ENCODE results near the gene PML.
"Not testable (repeated sequence)": the region's sequence is repeated elsewhere in the genome, so short reads cannot be mapped to it uniquely, and the experiment has no call there.

Gene PML

GRCh38 chr15:74056330-74056729 lies 61.8 kb downstream of the PML start:
- DNase-seq (ENCODE audit: low spot score) = not testable (repeated sequence)

GRCh38 chr15:74059050-74059833 lies 64.7 kb downstream of the PML start:
- DNase-seq (ENCODE audit: low spot score) = not testable (repeated sequence)

- no peak for DNase-seq (ENCODE audit: low spot score)
Observed at GRCh38 chr15:74060251-74060650, 65.7 kb downstream of the PML start.

GRCh38 chr15:74062236-74062635 lies 67.7 kb downstream of the PML start:
- DNase-seq (ENCODE audit: low spot score) = no peak

- DNase-seq (ENCODE audit: low spot score) = no peak
Observed at GRCh38 chr15:74062671-74063070, 68.2 kb downstream of the PML start.

GRCh38 chr15:74063425-74064146 lies 69.1 kb downstream of the PML start:
- not testable (repeated sequence) for DNase-seq (ENCODE audit: low spot score)

- not testable (repeated sequence) for DNase-seq (ENCODE audit: low spot score)
Observed at GRCh38 chr15:74064183-74064582, 69.7 kb downstream of the PML start.

- not testable (repeated sequence) for DNase-seq (ENCODE audit: low spot score)
Observed at GRCh38 chr15:74064822-74065221, 70.3 kb downstream of the PML start.

- DNase-seq (ENCODE audit: low spot score) = not testable (repeated sequence)
Observed at GRCh38 chr15:74065684-74066411, 71.3 kb downstream of the PML start.

GRCh38 chr15:74071645-74072044 lies 77.1 kb downstream of the PML start:
- DNase-seq (ENCODE audit: low spot score) = not testable (repeated sequence)

- not testable (repeated sequence) for DNase-seq (ENCODE audit: low spot score)
Observed at GRCh38 chr15:74072132-74072531, 77.6 kb downstream of the PML start.

- not testable (repeated sequence) for DNase-seq (ENCODE audit: low spot score)
Observed at GRCh38 chr15:74072614-74073337, 78.3 kb downstream of the PML start.

GRCh38 chr15:74075781-74076180 lies 81.3 kb downstream of the PML start:
- DNase-seq (ENCODE audit: low spot score) = not testable (repeated sequence)

- DNase-seq (ENCODE audit: low spot score) = not testable (repeated sequence)
Observed at GRCh38 chr15:74082450-74082849, 87.9 kb downstream of the PML start, which contains the start of gene GOLGA6A. TSS of gene GOLGA6A (minus strand) at chr15:74082550. CDS start at chr15:74082509, 41 bp downstream.

- not testable (repeated sequence) for DNase-seq (ENCODE audit: low spot score)
Observed at GRCh38 chr15:74094567-74094966, 100.1 kb downstream of the PML start.

GRCh38 chr15:74095610-74096009 lies 101.1 kb downstream of the PML start:
- not testable (repeated sequence) for DNase-seq (ENCODE audit: low spot score)

GRCh38 chr15:74096753-74097474 lies 102.4 kb downstream of the PML start:
- not testable (repeated sequence) for DNase-seq (ENCODE audit: low spot score)

Measured in pons (tissue), 1 donor.